Heart left ventricle (tissue), 16 donors: ENCODE data around the gene ST6GALNAC4. TPM values are rescaled to one million over a fixed set of nuclear protein-coding genes. Genes with fewer than 3 reads are reported as not detected.

Experiments used
- ATAC-seq, 4 donors: fragments of 200-7000 bp; cut with Tn5 transposase; one replicate each; pipeline ENCODE4 v1.9.1; 2020 to 2022; ENCODE audit warnings: moderate library complexity in 4 of 4, mild to moderate bottlenecking in 3 of 4, moderate number of reproducible peaks in 1 of 4
- DNase-seq, 5 donors: peaks; one replicate each; pipeline ENCODE4 v3.0.0-alpha.2; 2020
- H3K27ac ChIP-seq, 12 donors: fragments of 200-600 bp; sonication (generic) in 4 of 12; one replicate each; pipeline versions ENCODE4 v1.5.0 to v1.8.0; 2016 to 2022; ENCODE audit warnings: mild to moderate bottlenecking in 2 of 12
- H3K27me3 ChIP-seq, 9 donors: fragments of 200-600 bp; sonication (generic) in 2 of 9; one replicate each; pipeline versions ENCODE4 v1.5.1 to v1.8.0; 2016 to 2022; ENCODE audit warnings: mild to moderate bottlenecking in 3 of 9
- H3K36me3 ChIP-seq, 9 donors: fragments of 200-600 bp; sonication (generic) in 2 of 9; one replicate each; pipeline versions ENCODE4 v1.5.0 to v1.8.0; 2018 to 2022; ENCODE audit warnings: mild to moderate bottlenecking in 2 of 9
- H3K4me1 ChIP-seq, 12 donors: fragments of 200-600 bp; sonication (generic) in 4 of 12; one replicate each; pipeline versions ENCODE4 v1.5.0 to v1.8.0; 2016 to 2022; ENCODE audit warnings: mild to moderate bottlenecking in 3 of 12
- H3K4me3 ChIP-seq, 12 donors: fragments of 200-600 bp; sonication (generic) in 4 of 12; one replicate each; pipeline versions ENCODE4 v1.5.0 to v1.8.0; 2017 to 2022; ENCODE audit warnings: mild to moderate bottlenecking in 9 of 12, moderate library complexity in 4 of 12
- H3K9me3 ChIP-seq, 12 donors: fragments of 200-600 bp; sonication (generic) in 4 of 12; one replicate each; pipeline versions ENCODE4 v1.5.0 to v1.8.0; 2016 to 2022; ENCODE audit warnings: mild to moderate bottlenecking in 1 of 12
- CTCF ChIP-seq, 12 donors: fragments of 200-600 bp; sonication (generic) in 4 of 12; IDR thresholded peaks; one replicate each; pipeline versions ENCODE4 v1.5.0 to v1.8.0; 2018 to 2022; ENCODE audit warnings: antibody characterized with exemption in 12 of 12, mild to moderate bottlenecking in 5 of 12
- POLR2A ChIP-seq, 2 donors: fragments of 450-650 bp; IDR thresholded peaks; one replicate each; pipeline ENCODE4 v1.6.1; 2017; ENCODE audit warnings: antibody characterized with exemption in 2 of 2, mild to moderate bottlenecking in 2 of 2, moderate library complexity in 2 of 2
- WGBS, 4 donors: extraction: QIAGEN DNeasy Blood & Tissue Kit in 2 of 4; methylation state at CpG; one replicate each; pipeline versions ENCODE4 v1.1.5 to v1.1.7; 2013 to 2018; 5-methylcytosine and 5-hydroxymethylcytosine counted together
- intact Hi-C, 10 donors: fragments of 100-400 bp; cut with DNase I; formaldehyde crosslinking; loops; one replicate each; pipeline versions ENCODE4 v1.11.1 to v1.14.2; 2022
- polyA plus RNA-seq, 2 donors: library from polyadenylated mRNA; stranded (reverse); fragments of 200-250 nt; gene quantifications; one replicate each; pipeline ENCODE4 v1.2.3, GENCODE V29; 2013
- total RNA-seq, 9 donors: library from RNA; depleted of rRNA in 2 of 9; stranded (reverse); fragments of >200 nt in 2 of 9; fragmentation: NEBNext Ultra II Directional in 3 of 9; extraction: Animal tissue kit (Norgen Biotek cat#: 25700) in 3 of 9; gene quantifications; one replicate each; pipeline versions ENCODE4 v1.1.0 to v1.2.4, GENCODE V29; 2016 to 2023
- donor health status: ischemic (EF 13 %, LVEDD 7.1; RV severe dilation, severe dysfunction).
- donor health status: healthy with polysubstance abuse.
- donor health status: DM: no; HTN: yes; CAD: no.
- donor health status: DM: no; HTN: no; CAD: no.
- donor health status: ischemic (EF 25% LVEDD 6.9; RV normal size, moderate dysfunction).
- donor health status: ischemic (EF 25% LVEDD 5.7; RV mildly dilated, moderate dysfunction).
- donor health status: healthy.
- donor health status: DM: yes; HTN: yes; CAD: no.
- donor health status: ischemic (EF 35%, LVEDD 5.7; RV mildly dilated, moderate dysfunction).
- donor health status: nonischemic (EF 11% LVEDD 7.7; RV severe dilation, severe dysfunction).
- donor health status: DM: yes; HTN: yes; CAD: no.
- donor health status: PGD.
- donor health status: ischemic (EF 29% LVEDD 5.4; RV normal size, mild dysfunction).
- donor health status: nonischemic (EF 23%, LVEDD 6.1; RV moderate dilation, normal function).

Gene ST6GALNAC4
- total and polyA plus RNA-seq, 11 donors, result 17.0 to 72.0 (median 42.6) TPM

GRCh38 chr9:127930231-127931091 lies 13.6 kb upstream of the ST6GALNAC4 start, which contains the start of gene PIP5KL1:
TSS of gene PIP5KL1 (minus strand) at chr9:127930777. CDS start at chr9:127930752, 25 bp downstream.
- TF ChIP-seq POLR2A (IDR thresholded peaks at IDR 0.05) (peak in 1 of 2 donors; percentile 6), CTCF (IDR thresholded peaks at IDR 0.05) (peak in 1 of 12 donors; percentile 21)
- ATAC-seq, result peak; percentile 66 to 91 (median 89)
- peak; percentile 85 to 90 (median 87) for DNase-seq
- H3K27ac ChIP-seq, result no peak within 1 kb of the TSS
- H3K4me3 ChIP-seq, result peak within 1 kb of the TSS; percentile 37 to 72 (median 55)
- peaks cover 9 to 42% (median 26%) of the 10 kb centered on the region in 9 donors for H3K27me3 ChIP-seq
- peaks cover 0 to 46% (median 27%) of the 10 kb centered on the region in 12 donors for H3K4me1 ChIP-seq
- peaks cover 0 to 12% (median 2%) of the 10 kb centered on the region in 9 donors for H3K36me3 ChIP-seq
- H3K9me3 ChIP-seq, result no peaks in the 10 kb centered on the region
- WGBS, 4 donors, result 1 to 4% (median 3%) methylated on average over 24 to 70 of the region's 70 CpGs
- intact Hi-C loops, result no loop called here

GRCh38 chr9:127929625-127929979 lies 12.8 kb upstream of the ST6GALNAC4 start:
- no peak for DNase-seq
- Histone ChIP-seq H3K36me3 (peaks cover 0 to 5% (median 0%) of the 10 kb centered on the region in 9 donors), H3K4me1 (peaks cover 0 to 40% (median 27%) of the 10 kb centered on the region in 12 donors), H3K9me3 (no peaks in the 10 kb centered on the region), H3K27me3 (peaks cover 9 to 48% (median 26%) of the 10 kb centered on the region in 9 donors), H3K4me3 (no peak overlapping the region), H3K27ac (no peak overlapping the region)
- intact Hi-C loops, result loop anchor here in 3 of 10 donors (10.0 kb wide), 1 partner anchor 425 kb away; no protein-coding TSS in a partner anchor
- ATAC-seq, result no peak
- WGBS, 4 donors, result 68 to 83% (median 74%) methylated on average over 8 to 10 of the region's 10 CpGs
- TF ChIP-seq POLR2A (IDR thresholded peaks at IDR 0.05), result no peak
- TF ChIP-seq CTCF (IDR thresholded peaks at IDR 0.05), result no peak

GRCh38 chr9:127928676-127929624 lies 12.1 kb upstream of the ST6GALNAC4 start:
- no peak overlapping the region for H3K27ac ChIP-seq
- H3K36me3 ChIP-seq, result no peaks in the 10 kb centered on the region
- TF ChIP-seq POLR2A (IDR thresholded peaks at IDR 0.05) (no peak), CTCF (IDR thresholded peaks at IDR 0.05) (no peak)
- peaks cover 0 to 40% (median 27%) of the 10 kb centered on the region in 12 donors for H3K4me1 ChIP-seq
- intact Hi-C loops, result loop anchor here in 3 of 10 donors (10.0 kb wide), 1 partner anchor 424 kb away; no protein-coding TSS in a partner anchor
- no peak overlapping the region for H3K4me3 ChIP-seq
- no peak for DNase-seq
- ATAC-seq, result no peak
- no peaks in the 10 kb centered on the region for H3K9me3 ChIP-seq
- H3K27me3 ChIP-seq, result peaks cover 9 to 48% (median 26%) of the 10 kb centered on the region in 9 donors
- 77 to 85% (median 79%) methylated on average over 9 to 11 of the region's 11 CpGs for WGBS, 4 donors
